SK-N-SH (cell line): ENCODE measurements around the gene ZNF827. TPM values are rescaled to one million over a fixed set of nuclear protein-coding genes. Genes with fewer than 3 reads are reported as not detected.

ENCODE experiments used
- CTCF ChIA-PET: fragments of 300-600, 350-600 bp; formaldehyde crosslinking; extraction: SDS; loops from one replicate; lab custom pipeline; 2021; lab: Yijun Ruan, JAX
- POLR2A ChIA-PET: fragments of 350-600 bp; sonication (Branson Sonifier 250); formaldehyde crosslinking; extraction: SDS; loops from one replicate; lab custom pipeline; 2020; ENCODE audit warnings: antibody characterized with exemption, inconsistent platforms; lab: Yijun Ruan, JAX
- DNase-seq: peaks from one replicate; pipeline ENCODE4 v3.0.0; 2012
- H2AFZ ChIP-seq: fragments of 200-600 bp; sonication (generic); 2 replicates; pipeline ENCODE4 v1.8.1; 2016; ENCODE audit warnings: antibody characterized with exemption, mild to moderate bottlenecking, low read depth
- H3F3A ChIP-seq: fragments of 200-600 bp; sonication (generic); replicated peaks from 2 replicates; pipeline ENCODE3; 2016; ENCODE audit warnings: antibody characterized with exemption, mild to moderate bottlenecking; ENCODE audit not compliant: insufficient read depth
- H3K27ac ChIP-seq, 2 experiments: fragments of 200-500 bp in 1 of 2; fragments of 200-600 bp in 1 of 2; sonication (Bioruptor generic) in 1 of 2; sonication (generic), shearing (Covaris generic) in 1 of 2; 2 replicates each; pipeline versions ENCODE4 v1.5.1 to v1.6.1; 2014 to 2016; ENCODE audit warnings: low read depth in 2 of 2, inconsistent platforms in 1 of 2, low read length in 1 of 2, mild to moderate bottlenecking in 1 of 2, mixed read lengths in 1 of 2
- H3K27me3 ChIP-seq: fragments of 200-600 bp; sonication (generic), shearing (Covaris generic); 2 replicates; pipeline ENCODE4 v1.6.1; 2016; ENCODE audit warnings: mixed run types; ENCODE audit not compliant: insufficient read depth
- H3K36me3 ChIP-seq, 2 experiments: fragments of 200-500 bp in 1 of 2; fragments of 200-600 bp in 1 of 2; sonication (Bioruptor generic) in 1 of 2; sonication (generic) in 1 of 2; replicated peaks in 1 of 2; 2 replicates each; pipeline versions ENCODE3 to v1.5.1; 2014 to 2016; ENCODE audit warnings: low read length in 1 of 2, mild to moderate bottlenecking in 1 of 2; ENCODE audit not compliant: insufficient read depth in 2 of 2, control insufficient read depth in 1 of 2
- H3K4me1 ChIP-seq, 2 experiments: fragments of 200-500 bp in 1 of 2; fragments of 200-600 bp in 1 of 2; sonication (Bioruptor generic) in 1 of 2; sonication (generic), shearing (Covaris generic) in 1 of 2; 2 replicates each; pipeline versions ENCODE4 v1.5.1 to v1.6.1; 2014 to 2016; ENCODE audit warnings: low read depth in 1 of 2, low read length in 1 of 2, mixed run types in 1 of 2; ENCODE audit not compliant: insufficient read depth in 2 of 2, control insufficient read depth in 1 of 2
- H3K4me2 ChIP-seq: fragments of 200-600 bp; sonication (generic), shearing (Covaris generic); 2 replicates; pipeline ENCODE4 v1.6.1; 2017; ENCODE audit warnings: mixed run types
- H3K4me3 ChIP-seq, 2 experiments: fragments of 200-500 bp in 1 of 2; fragments of 200-600 bp in 1 of 2; sonication (Bioruptor generic) in 1 of 2; sonication (generic), shearing (Covaris generic) in 1 of 2; 2 replicates each; pipeline versions ENCODE4 v1.5.1 to v1.8.1; 2014 to 2016; ENCODE audit warnings: low read depth in 2 of 2, inconsistent platforms in 1 of 2, low read length in 1 of 2, mild to moderate bottlenecking in 1 of 2, mixed read lengths in 1 of 2, moderate library complexity in 1 of 2
- H3K79me2 ChIP-seq: fragments of 200-600 bp; sonication (generic); 2 replicates; pipeline ENCODE4 v1.8.1; 2017; ENCODE audit warnings: mild to moderate bottlenecking; ENCODE audit not compliant: insufficient read depth
- H3K9ac ChIP-seq: fragments of 200-600 bp; sonication (generic); 2 replicates; pipeline ENCODE4 v1.6.1; 2017; ENCODE audit warnings: mixed run types
- H3K9me2 ChIP-seq: fragments of 200-600 bp; sonication (generic); 2 replicates; pipeline ENCODE4 v1.6.1; 2017; ENCODE audit warnings: mixed run types
- H3K9me3 ChIP-seq: fragments of 200-600 bp; sonication (generic); 2 replicates; pipeline ENCODE4 v1.6.1; 2017; ENCODE audit warnings: mixed run types, mild to moderate bottlenecking, moderate library complexity
- H4K20me1 ChIP-seq: fragments of 200-600 bp; sonication (generic); 2 replicates; pipeline ENCODE4 v1.6.1; 2017; ENCODE audit warnings: mild to moderate bottlenecking, mixed run types; ENCODE audit not compliant: insufficient read depth
- EP300 ChIP-seq, 2 experiments: IDR thresholded peaks; 2 replicates each; pipeline versions ENCODE4 v1.4.0 to v1.6.1; 2012; ENCODE audit warnings: borderline replicate concordance in 1 of 2, low read depth in 1 of 2, low read length in 1 of 2
- GATA2 ChIP-seq: sonication (generic); formaldehyde crosslinking; IDR thresholded peaks from 2 replicates; pipeline ENCODE4 v1.5.0; 2020; ENCODE audit warnings: mild to moderate bottlenecking, missing genetic modification reagents
- JUND ChIP-seq: IDR thresholded peaks from 2 replicates; pipeline ENCODE4 v1.4.0; 2012
- MEF2A ChIP-seq: IDR thresholded peaks from 2 replicates; pipeline ENCODE4 v1.4.0; 2012; ENCODE audit warnings: low read depth, borderline replicate concordance
- NFIC ChIP-seq: IDR thresholded peaks from 2 replicates; pipeline ENCODE4 v1.4.0; 2012; ENCODE audit warnings: borderline replicate concordance
- NRF1 ChIP-seq: IDR thresholded peaks from 2 replicates; pipeline ENCODE4 v1.6.1; 2012; ENCODE audit warnings: low read depth, mild to moderate bottlenecking, low read length
- RAD21 ChIP-seq: IDR thresholded peaks from 2 replicates; pipeline ENCODE4 v1.6.1; 2012; ENCODE audit warnings: mild to moderate bottlenecking, low read length
- RFX5 ChIP-seq: IDR thresholded peaks from 2 replicates; pipeline ENCODE4 v1.6.1; 2012; ENCODE audit warnings: mild to moderate bottlenecking, improper control_type of control experiment, low read length
- SIN3A ChIP-seq: IDR thresholded peaks from 2 replicates; pipeline ENCODE4 v1.6.1; 2012; ENCODE audit warnings: low read depth, mild to moderate bottlenecking, low read length, moderate library complexity, borderline replicate concordance
- WGBS: methylation state at CpG from one replicate; pipeline ENCODE4 v1.1.6; 2017; ENCODE audit warnings: low lambda C conversion rate; 5-methylcytosine and 5-hydroxymethylcytosine counted together
- polyA plus RNA-seq, 3 experiments: library from polyadenylated mRNA; depleted of rRNA; stranded (reverse); fragments of >200 nt; gene quantifications; 2 replicates each; pipeline ENCODE4 v1.2.3, GENCODE V29; 2012
- small RNA-seq, 7 experiments: library from RNA; depleted of rRNA; stranded (forward); fragments of <200 nt; gene quantifications; one replicate each; pipeline ENCODE3, GENCODE V24; 2012
- TF ChIP-seq, protein P1 (sequence below): fragments of 150-350 bp; IDR thresholded peaks from 2 replicates; pipeline ENCODE4 v1.6.1; 2017; ENCODE audit warnings: antibody characterized with exemption, low read length, low read depth, borderline replicate concordance
- TF ChIP-seq, protein P2 (sequence below): IDR thresholded peaks from 2 replicates; pipeline ENCODE4 v1.4.0; 2012; ENCODE audit warnings: low read depth, borderline replicate concordance

The ZNF827 gene
- polyA plus RNA-seq, 1 of the 3 experiments (the other 2 are of a cell fraction), result 23.2 TPM

DNA sequence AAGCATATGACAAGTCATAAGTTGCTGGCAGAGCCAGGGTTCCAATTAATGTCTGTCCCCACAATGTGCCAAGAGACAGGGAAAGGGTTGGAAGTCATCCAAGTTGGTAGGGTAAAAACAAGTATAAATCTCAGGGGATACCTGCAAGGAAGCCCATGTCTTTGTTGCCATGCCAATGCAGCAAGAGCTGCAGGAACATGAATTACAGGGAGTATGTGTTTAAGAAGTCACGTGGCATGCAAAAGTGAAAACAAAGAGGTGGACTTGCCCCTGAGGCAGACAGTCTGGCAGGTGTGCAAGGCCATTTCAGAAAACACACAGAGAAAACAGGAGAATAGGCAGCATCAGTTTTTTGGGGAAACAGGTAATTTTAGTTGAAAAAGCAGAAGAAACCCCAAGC lies 229.3 kb downstream of the ZNF827 start:
- POLR2A ChIA-PET, result interaction anchor here (0.6 kb wide), 1 partner anchor 59 kb away, joined by 3 read pairs; no protein-coding TSS in a partner anchor
- Histone ChIP-seq H2AFZ (no peak overlapping the region), H3K9ac (no peak overlapping the region), H3K4me1 (no peaks in the 10 kb centered on the region), H3K27ac (no peak overlapping the region), H3K9me2 (no peaks in the 10 kb centered on the region), H3K27me3 (no peaks in the 10 kb centered on the region), H3F3A (no peaks in the 10 kb centered on the region), H3K9me3 (no peaks in the 10 kb centered on the region), H3K36me3 (no peaks in the 10 kb centered on the region), H4K20me1 (no peaks in the 10 kb centered on the region), H3K4me2 (no peak overlapping the region; the same call in 1 of the 2 replicates), H3K4me3 (no peak overlapping the region), H3K79me2 (no peaks in the 10 kb centered on the region)
- 93% methylated on average over 1 of the region's 1 CpG for WGBS
- CTCF ChIA-PET, result interaction anchor here (0.7 kb wide), 1 partner anchor 14 kb away, joined by 4 read pairs; no protein-coding TSS in a partner anchor
- no peak for DNase-seq
- TF ChIP-seq, protein P1, sequence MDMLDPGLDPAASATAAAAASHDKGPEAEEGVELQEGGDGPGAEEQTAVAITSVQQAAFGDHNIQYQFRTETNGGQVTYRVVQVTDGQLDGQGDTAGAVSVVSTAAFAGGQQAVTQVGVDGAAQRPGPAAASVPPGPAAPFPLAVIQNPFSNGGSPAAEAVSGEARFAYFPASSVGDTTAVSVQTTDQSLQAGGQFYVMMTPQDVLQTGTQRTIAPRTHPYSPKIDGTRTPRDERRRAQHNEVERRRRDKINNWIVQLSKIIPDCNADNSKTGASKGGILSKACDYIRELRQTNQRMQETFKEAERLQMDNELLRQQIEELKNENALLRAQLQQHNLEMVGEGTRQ, result no peak
- TF ChIP-seq JUND (no peak), EP300 (IDR thresholded peaks at IDR 0.05; ENCODE audit: borderline replicate concordance in 1 of 2, low read depth in 1 of 2, low read length in 1 of 2) (no peak), NRF1 (no peak), RFX5 (no peak), NFIC (no peak), RAD21 (no peak), MEF2A (no peak), SIN3A (no peak), GATA2 (CRISPR knock-in tag) (no peak)
- TF ChIP-seq, protein P2, sequence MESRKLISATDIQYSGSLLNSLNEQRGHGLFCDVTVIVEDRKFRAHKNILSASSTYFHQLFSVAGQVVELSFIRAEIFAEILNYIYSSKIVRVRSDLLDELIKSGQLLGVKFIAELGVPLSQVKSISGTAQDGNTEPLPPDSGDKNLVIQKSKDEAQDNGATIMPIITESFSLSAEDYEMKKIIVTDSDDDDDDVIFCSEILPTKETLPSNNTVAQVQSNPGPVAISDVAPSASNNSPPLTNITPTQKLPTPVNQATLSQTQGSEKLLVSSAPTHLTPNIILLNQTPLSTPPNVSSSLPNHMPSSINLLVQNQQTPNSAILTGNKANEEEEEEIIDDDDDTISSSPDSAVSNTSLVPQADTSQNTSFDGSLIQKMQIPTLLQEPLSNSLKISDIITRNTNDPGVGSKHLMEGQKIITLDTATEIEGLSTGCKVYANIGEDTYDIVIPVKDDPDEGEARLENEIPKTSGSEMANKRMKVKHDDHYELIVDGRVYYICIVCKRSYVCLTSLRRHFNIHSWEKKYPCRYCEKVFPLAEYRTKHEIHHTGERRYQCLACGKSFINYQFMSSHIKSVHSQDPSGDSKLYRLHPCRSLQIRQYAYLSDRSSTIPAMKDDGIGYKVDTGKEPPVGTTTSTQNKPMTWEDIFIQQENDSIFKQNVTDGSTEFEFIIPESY, result no peak

Small RNA genes lying within 50 kb of the gene (small RNA-seq; reads per million reads assigned to genes)
- gene RF00019, result 0 reads per million in 7 experiments

Other genes starting within 250 kb of the ZNF827 start
- 17.6 and 32.5 TPM in 2 replicates for gene LSM6, start 236.9 kb upstream of the ZNF827 start, polyA plus RNA-seq (2012; rRNA removed)